HG03095 (cell line): Measurements from ENCODE around the gene RALGAPA2.
"Not testable (repeated sequence)": the region's sequence is repeated elsewhere in the genome, so short reads cannot be mapped to it uniquely, and the experiment has no call there.

Experiments used
- ATAC-seq: cut with Tn5 transposase; IDR thresholded peaks from one replicate; pipeline ENCODE4 v1.9.1; 2021; ENCODE audit warnings: moderate library complexity; ENCODE audit not compliant: unreplicated experiment

The RALGAPA2 gene

DNA sequence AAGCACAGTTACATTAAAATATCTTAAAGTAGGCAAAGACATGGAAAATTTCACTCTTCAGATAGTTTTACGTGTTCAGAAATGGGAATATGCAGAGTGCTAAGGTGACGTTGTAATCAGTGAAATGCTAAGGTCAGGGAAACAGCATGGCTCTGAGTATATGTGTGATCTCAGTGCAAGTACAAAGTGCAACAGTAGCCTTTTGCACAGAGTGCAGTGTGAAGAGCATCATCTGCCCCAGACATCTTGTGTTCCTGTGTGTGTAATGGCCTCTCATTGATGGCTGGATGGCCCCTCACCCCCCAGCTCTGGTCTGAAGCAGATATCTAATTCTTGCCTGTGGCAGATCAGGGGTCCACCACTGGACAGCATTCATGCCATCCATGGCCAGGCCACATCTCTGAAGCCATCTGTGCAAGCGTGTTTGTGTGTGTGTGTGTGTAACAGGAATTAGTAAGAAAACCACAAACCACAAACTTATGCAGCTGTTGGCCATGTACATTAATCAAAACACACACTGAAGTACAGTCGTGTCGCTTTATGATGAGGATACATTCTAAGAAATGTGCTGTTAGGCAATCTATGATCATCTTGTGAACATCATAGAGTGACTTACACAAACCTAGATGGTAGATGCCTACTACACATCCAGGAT lies 165.1 kb downstream of the RALGAPA2 start:
- no peak for ATAC-seq

DNA sequence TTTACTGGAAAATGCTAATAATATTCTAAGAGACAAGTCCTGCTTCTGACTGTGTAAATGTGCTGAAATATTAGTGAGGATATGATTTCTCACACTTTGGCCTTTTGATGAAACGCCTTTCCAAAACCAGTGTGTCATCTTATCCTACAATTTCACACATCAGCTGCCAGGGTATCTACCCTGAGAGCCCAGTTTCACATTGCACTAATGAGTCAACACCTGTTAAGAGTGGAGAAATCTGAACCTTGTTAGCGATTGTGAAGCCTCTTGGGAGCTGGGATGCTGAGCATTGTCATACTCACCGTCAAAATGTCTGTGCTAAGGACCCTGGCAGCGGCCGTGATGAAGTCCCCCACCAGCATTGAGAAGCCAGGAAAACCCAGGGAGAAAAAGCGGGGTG lies 166.0 kb downstream of the RALGAPA2 start:
- no peak for ATAC-seq

DNA sequence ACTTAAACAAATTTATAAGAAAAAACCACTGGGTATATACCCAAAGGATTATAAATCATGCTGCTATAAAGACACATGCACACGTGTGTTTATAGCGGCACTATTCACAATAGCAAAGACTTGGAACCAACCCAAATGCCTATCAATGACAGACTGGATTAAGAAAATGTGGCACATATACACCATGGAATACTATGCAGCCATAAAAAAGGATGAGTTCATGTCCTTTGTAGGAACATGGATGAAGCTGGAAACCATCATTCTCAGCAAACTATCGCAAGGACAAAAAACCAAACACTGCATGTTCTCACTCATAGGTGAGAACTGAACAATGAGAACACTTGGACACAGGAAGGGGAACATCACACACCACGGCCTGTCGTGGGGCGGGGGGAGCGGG lies 169.1 kb downstream of the RALGAPA2 start:
- ATAC-seq, result not testable (repeated sequence)

- ATAC-seq, result no peak
Observed at GRCh38 chr20:20536240-20536933, 176.1 kb downstream of the RALGAPA2 start.

- no peak for ATAC-seq
Observed at GRCh38 chr20:20535051-20535450, 177.4 kb downstream of the RALGAPA2 start.

- no peak for ATAC-seq
Observed at GRCh38 chr20:20531283-20531682, 181.2 kb downstream of the RALGAPA2 start.

GRCh38 chr20:20530428-20531151 lies 181.9 kb downstream of the RALGAPA2 start:
- ATAC-seq, result no peak

- no peak for ATAC-seq
Observed at GRCh38 chr20:20529597-20529996, 182.8 kb downstream of the RALGAPA2 start.

- no peak for ATAC-seq
Observed at GRCh38 chr20:20528861-20529260, 183.6 kb downstream of the RALGAPA2 start.

- ATAC-seq, result no peak
Observed at GRCh38 chr20:20527661-20528060, 184.8 kb downstream of the RALGAPA2 start.

DNA sequence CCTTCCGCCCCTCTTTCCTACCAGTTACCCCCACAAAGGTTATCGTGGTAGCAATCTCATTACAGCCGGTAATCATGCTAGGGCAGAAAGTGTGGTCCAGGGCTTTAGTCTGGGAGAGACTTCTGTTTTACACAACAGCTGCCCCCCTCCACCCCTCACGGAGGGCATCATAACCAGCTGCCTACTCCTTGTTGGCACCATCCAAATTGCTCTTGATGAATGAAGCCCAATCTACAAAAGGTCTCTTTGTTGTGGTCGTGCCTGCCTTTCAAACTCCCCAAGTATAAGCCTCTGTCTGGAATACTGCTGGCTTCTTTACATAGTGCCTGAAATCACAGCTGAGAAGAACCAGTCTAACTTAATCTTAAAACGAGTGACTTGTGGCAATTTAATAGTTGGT lies 186.7 kb downstream of the RALGAPA2 start:
- ATAC-seq, result no peak

DNA sequence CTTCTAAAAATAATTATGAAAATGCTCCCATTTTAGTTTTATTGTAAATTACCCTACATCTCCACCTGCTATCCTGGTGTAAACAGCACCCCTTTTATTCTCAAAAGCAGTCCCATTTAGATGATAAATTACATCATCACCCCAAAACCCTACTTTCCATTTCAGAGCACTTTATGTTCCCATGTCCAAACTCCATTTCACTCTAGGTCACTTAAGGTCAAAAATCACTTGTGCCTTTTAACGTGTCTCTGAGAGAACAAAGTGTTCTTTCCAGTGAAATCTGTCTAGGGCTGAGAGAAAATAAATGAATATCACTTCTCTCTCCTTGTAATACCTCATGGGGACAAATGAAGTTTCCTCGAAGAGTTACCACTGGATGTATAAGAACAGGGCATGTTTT lies 187.2 kb downstream of the RALGAPA2 start:
- no peak for ATAC-seq

GRCh38 chr20:20524756-20525155 lies 187.7 kb downstream of the RALGAPA2 start:
- ATAC-seq, result no peak

GRCh38 chr20:20521736-20522135 lies 190.7 kb downstream of the RALGAPA2 start:
- ATAC-seq, result no peak

DNA sequence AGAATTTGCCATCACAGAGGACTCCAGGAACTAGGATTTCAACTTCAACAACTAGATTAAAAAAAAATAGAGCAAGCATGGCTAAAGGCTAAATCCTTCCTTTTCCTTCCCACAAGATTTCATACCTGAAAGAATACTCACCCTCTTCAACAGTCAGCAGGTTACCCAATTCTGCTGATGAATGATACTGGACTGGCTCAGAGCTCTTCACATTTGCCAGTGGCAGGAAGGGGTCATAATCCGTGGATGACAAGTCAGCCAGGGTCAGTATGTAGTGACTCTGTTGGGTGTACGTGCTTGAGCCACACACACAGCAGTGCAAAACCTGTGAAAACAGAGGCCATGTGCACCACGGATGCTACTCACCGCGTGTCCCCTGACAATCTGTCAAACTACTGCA lies 191.7 kb downstream of the RALGAPA2 start:
- ATAC-seq, result no peak

DNA sequence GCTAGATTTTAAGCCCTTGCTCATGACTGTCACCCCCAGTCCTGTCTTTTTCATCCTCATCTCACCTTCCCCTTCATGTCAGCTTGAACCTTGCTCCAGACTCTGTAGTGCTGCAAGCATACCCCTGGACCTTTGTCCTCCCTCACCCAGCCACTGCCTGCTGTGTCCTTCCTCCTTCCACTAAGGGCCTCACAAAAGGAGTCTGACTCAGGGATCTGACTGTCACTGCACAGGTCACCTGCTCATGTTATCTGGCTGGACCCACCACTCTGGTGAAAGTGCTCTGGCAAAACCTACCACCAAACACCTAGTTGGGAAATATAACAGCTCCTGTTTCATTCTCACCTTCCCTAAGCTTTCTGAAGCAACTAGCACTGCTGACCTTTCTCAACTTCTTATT lies 193.2 kb downstream of the RALGAPA2 start:
- no peak for ATAC-seq

- no peak for ATAC-seq
Observed at GRCh38 chr20:20518263-20518662, 194.2 kb downstream of the RALGAPA2 start.

GRCh38 chr20:20517296-20517695 lies 195.1 kb downstream of the RALGAPA2 start:
- ATAC-seq, result no peak

DNA sequence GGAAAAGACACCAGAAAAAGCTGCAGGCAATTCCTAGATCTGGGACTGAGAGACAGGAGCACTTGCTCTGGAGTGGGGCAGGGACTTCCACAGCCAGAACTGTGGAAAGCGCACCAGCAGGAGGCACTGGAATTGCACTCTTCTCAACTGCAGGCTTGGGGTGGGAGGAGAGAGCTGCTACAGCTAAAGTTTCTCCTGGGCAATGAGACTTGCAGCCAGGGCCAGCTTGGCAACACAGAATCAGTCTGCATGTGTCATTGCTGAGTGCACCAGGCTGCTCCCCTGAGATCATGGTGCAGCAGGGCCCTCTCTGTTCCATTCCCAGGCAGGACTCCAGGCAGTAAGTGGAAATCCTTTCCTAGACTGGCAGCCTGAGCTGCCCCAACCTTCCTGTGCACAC lies 198.7 kb downstream of the RALGAPA2 start:
- ATAC-seq, result no peak

DNA sequence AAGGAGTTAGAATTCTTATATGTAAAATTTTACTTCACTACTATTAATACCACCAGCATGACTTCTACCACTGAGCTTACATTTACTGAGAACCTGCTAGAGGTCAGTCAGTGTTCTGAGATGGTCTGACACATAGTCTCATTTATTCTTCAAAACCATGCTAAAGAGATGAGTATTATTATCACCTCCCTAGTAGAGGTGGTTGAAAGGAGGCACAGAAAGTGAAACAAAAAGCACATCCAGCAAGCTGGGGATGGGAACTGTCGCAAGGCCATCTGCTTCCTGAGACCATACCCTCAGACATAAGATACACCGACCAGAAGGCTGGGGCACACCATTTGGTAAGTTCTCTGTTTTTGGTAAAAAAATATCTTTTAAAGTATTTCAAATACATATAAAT lies 206.9 kb downstream of the RALGAPA2 start:
- ATAC-seq, result peak; percentile 62

GRCh38 chr20:20503777-20504530 lies 208.5 kb downstream of the RALGAPA2 start:
- no peak for ATAC-seq
